Stimulated activated CD8-positive, alpha-beta memory T cell treated with anti-CD3 and anti-CD28 coated beads, Interleukin-2, amount 100 ng/mL, for 1 hour (primary cell): Measurements from ENCODE around the gene SELENOV.

ENCODE experiments used
- DNase-seq, 2 donors: peaks; one replicate each; pipeline ENCODE4 v3.0.0-alpha.2; 2020; ENCODE audit warnings: low read depth in 2 of 2

Gene SELENOV

GRCh38 chr19:39494661-39495060 is 20.3 kb upstream of the SELENOV start:
- no peak for DNase-seq

- no peak for DNase-seq
Observed at GRCh38 chr19:39496063-39496462, 18.9 kb upstream of the SELENOV start.

DNA sequence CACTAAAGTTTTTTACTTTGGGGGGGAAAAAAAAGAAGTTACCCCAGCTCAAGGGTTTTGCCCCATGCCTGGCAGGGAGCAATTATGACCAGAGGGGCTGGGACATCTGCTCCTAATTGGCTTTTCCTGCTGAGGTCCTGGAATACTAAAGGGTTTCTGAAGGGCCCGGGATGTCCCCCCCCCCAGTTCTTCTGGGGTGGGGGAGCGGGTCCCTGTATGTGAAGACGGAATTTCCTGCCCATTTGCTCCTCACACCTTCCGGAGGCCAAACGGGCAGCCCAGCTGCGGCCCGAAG is 17.3 kb upstream of the SELENOV start:
- no peak for DNase-seq

DNA sequence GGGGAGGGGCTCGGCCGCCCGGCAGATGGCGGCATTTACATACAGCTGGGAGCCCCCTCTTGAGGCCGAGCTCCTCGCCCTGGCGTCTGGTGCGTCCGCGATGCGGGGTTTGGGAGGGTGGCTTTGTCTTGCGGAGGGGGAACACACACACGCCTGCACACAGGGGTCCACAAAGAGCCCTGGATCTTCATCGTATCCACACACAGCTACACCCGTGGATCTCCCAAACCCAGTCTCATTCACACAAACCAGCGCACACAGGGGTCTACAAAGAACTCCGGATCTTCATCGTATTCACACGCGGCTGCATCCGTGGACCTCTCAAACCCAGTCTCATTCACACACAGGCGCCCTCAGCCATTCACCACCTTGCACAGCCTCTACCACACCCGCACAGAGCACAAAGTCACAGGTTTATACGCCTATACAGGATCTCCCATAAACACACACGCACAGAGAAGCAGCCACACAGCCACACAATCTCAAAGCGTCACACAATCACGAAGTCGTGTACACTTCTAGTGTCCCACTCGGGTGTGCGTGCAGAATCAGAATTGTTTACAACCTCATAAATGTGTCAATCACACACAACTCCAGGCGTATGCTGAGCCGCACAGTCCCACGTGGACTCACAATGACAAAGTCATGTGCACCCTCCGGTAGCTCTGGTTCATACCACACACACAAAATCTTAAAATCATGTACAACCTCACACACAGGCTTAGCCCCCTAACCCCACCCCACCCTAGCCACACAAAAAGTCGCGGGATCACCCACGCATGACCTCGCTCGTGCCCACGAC is 16.7 kb upstream of the SELENOV start:
- DNase-seq = no peak

DNA sequence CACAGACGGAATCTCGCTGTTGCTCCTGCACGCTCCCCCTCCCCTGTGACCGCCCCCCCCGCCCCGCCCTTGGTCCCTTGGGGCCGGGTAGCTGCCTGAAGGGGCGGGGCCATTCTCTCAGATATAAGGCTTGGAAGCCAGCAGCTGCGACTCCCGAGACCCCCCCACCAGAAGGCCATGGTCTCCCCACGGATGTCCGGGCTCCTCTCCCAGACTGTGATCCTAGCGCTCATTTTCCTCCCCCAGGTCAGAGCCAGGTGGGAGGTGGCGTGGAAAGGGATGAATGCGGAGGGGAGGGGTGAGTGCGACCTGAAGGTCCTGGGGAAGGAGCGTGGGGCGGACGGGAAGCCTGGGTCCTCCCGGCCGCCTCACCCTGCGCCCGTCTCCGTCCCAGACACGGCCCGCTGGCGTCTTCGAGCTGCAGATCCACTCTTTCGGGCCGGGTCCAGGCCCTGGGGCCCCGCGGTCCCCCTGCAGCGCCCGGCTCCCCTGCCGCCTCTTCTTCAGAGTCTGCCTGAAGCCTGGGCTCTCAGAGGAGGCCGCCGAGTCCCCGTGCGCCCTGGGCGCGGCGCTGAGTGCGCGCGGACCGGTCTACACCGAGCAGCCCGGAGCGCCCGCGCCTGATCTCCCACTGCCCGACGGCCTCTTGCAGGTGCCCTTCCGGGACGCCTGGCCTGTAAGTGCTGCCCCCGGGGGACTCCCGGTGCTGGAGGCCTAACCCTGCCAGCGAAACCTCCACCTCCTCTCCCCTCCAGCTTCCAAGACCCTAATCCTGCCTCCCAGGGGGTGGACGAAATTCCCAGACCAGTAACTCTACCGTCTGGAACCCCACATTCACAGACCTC is 15.9 kb upstream of the SELENOV start, which contains the start of gene DLL3:
TSS of gene DLL3 (plus strand) at position 150 of the 845 bp plus-strand sequence. CDS start at position 178, 28 bp downstream.
- DNase-seq = no peak

DNA sequence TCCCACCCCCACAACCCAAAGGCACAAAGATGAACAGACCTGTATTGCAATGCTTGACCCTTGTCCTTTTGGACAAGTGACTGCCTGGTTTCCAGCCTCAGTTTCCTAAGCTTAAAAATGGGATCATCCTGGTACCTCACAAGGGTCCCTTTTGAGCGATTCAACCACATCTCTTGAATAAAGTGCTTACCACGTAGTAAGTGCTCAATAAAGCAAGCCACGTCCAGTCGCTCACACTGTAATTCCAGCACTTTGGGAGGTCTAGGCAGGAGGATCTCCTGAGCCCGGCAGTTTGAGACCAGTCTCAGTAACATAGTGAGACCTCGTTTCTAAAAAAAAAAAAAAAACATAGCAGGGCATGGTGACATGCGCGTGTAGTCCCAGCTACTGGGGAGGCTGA is 15.0 kb upstream of the SELENOV start:
- DNase-seq = no peak

GRCh38 chr19:39500543-39500942 is 14.4 kb upstream of the SELENOV start:
- DNase-seq = no peak

DNA sequence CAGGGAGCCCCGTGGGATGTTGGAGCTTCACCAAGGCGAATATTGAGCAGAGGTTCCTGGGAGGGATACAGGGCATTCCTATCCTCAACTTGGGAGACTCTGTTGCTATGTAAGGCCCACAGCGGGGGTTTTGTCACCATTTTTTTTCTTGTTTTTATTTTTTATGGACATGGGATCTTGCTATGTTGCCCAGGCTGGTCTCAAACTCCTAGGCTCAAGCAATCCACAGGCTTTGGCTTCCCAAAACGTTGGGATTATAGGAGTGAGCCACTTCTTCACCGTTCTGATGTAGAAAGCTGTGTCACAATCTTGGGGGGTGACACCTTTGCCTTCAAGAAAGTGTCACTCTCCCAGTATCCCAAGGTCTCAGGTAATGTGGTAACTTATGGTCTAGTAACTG is 13.6 kb upstream of the SELENOV start:
- DNase-seq = no peak

- DNase-seq = peak; percentile 34 to 55
Observed at GRCh38 chr19:39502640-39503417, 12.1 kb upstream of the SELENOV start.

DNA sequence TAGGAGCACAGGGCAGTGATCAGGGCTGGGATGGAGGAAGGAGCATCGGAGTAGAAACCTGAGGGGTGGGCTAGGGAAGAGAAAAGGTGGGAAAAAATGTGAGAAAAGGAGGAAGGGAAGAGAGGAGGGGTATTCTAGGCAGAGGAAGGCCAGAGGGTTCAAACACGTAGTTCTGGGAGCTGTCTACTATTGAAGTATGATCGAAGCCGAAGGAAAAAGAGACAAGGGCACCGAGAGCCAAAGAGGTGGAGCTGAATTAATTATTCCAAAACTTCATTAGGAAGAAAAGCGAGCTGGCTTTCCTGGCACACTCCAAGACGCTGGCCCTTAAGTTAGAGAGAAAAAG is 8.4 kb upstream of the SELENOV start:
- DNase-seq = no peak

GRCh38 chr19:39506944-39507714 is 7.8 kb upstream of the SELENOV start:
- peak in 1 of 2 donors; percentile 31 for DNase-seq

GRCh38 chr19:39507715-39508364 is 7.1 kb upstream of the SELENOV start:
- DNase-seq = no peak

DNA sequence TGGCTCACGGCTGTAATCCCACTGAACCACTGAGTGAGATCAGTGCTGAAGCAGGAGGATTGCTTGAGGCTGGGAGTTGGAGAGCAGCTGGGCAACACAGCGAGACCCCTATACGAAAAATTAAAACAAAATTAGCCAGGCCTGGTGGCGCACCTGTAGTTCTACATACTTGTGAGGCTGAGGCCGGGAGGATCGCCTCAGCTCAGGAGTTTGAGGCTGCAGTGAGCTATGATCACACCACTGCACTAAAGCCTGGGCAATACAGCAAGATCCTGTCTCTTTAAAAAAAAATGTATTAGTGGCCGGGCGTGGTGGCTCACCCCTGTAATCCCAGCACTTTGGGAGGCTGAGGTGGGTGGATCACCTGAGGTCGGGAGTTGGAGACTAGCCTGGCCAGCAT is 6.3 kb upstream of the SELENOV start:
- DNase-seq = no peak

- no peak for DNase-seq
Observed at GRCh38 chr19:39509233-39509632, 5.7 kb upstream of the SELENOV start.

DNA sequence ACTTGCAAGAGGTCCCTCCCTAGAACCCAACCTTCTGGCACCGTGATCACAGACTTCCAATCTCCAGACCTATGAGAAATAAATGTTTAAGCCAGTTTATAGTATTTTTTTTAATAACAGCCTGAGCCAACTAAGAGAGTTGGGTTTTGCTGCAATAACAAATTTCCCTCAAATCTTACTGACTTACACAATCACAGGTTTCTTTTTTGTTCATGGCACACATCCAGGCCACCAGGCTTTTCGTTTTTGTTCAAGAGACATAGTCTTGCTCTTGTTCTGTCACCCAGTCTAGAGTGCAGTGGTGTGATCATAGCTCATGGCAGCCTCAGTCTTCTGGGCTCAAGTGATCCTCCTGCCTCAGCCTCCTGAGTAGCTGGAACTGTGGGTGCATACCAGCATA is 2.0 kb upstream of the SELENOV start:
- DNase-seq = no peak

DNA sequence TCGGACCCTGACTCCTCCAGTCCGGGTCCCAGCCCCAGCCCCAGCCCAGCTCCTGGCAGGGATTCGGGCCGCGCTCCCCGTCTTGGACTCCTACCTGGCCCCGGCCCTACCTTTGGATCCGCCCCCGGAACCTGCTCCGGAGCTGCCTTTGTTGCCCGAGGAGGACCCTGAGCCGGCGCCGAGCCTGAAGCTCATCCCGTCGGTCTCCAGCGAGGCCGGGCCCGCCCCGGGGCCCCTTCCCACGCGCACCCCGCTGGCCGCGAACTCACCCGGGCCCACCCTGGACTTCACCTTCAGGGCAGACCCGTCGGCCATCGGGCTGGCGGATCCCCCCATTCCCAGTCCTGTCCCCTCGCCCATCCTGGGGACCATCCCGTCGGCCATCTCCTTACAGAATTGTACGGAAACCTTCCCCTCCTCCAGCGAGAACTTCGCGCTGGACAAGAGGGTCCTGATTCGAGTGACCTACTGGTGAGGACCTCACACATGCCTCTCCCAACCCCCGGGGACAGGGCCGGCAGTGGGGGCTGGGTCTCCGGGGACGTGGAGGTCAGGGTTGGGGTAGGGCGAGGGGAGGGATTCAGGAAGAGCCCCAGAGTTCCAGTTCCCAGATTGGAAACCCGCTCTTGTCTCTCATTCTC is 732 bp downstream of the SELENOV start:
- DNase-seq = no peak

DNA sequence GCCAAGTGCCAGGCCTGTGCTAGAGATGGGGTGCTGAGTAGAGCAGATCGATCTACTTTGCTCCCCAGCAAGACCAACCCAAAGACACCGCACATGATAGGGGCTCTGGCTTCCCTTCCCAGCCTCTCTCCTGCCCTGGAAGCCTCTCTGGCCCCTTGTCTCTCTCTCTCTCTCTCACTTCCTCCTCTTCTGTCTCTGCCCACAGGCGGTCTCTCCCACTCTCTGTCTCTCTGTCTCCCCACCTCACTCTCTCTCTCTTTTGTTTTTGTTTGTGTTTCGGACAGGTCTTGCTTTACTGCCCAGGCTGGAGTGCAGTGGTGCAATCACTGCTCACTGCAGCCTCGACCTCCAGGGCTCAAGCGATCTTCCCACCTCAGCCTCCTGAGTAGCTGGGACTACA is 1.3 kb downstream of the SELENOV start:
- no peak for DNase-seq

GRCh38 chr19:39517432-39517831 is 2.5 kb downstream of the SELENOV start:
- no peak for DNase-seq

DNA sequence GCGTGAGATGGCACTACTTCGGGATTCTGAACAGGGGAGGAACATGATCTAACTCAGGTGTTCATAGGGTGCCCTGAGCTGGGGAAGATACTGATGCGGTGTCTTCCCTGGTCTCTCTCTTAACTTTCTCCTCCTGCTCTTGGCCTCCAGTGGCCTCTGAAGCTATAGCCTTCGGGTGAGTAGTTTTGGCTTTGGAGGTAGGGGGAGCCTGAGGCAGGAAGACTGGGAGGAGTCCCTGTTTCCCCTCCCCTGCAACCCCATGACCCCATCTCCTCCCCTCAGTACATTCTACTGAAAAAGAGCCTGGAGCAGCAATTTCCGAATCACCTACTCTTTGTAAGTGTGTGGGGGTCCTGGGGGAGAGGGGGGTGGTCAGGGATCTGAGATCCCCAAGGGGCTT is 3.5 kb downstream of the SELENOV start:
- DNase-seq = no peak

DNA sequence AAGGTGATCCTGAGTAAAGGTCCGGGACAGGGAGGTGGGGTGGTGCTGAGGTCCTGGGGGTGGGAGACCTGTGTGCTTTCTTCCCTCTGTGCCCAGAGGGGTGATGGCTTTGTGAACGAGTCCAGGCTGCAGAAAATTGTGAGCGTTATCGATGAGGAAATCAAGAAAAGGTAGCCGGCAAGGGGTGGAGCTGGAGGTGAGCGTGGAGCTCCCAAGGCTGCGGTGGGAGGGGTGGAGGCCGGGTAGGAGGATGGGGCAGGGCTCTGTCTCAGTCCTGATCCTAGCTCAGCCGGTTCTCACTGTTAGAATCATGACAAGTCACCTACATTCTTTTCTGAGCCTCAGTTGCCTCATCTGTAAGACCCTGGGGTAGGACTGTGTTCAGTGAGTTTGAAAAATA is 4.0 kb downstream of the SELENOV start:
- DNase-seq = no peak
